IPS-15b (cell line): Measurements from ENCODE around the gene TMEM163.

Source experiments
- H3K27me3 ChIP-seq: one replicate; pipeline ENCODE4 v1.6.1; 2013; ENCODE audit warnings: low read length; ENCODE audit not compliant: control insufficient read depth, insufficient read depth
- H3K36me3 ChIP-seq: one replicate; pipeline ENCODE4 v1.6.1; 2013; ENCODE audit warnings: low read length; ENCODE audit not compliant: control insufficient read depth, insufficient read depth
- H3K4me1 ChIP-seq: one replicate; pipeline ENCODE4 v1.6.1; 2013; ENCODE audit warnings: mild to moderate bottlenecking, low read length; ENCODE audit not compliant: control insufficient read depth, insufficient read depth
- H3K4me3 ChIP-seq: one replicate; pipeline ENCODE4 v1.5.1; 2013; ENCODE audit warnings: low read depth, low read length
- H3K9ac ChIP-seq: one replicate; pipeline ENCODE4 v1.6.1; 2013; ENCODE audit warnings: low read depth, mild to moderate bottlenecking, low read length
- H3K9me3 ChIP-seq: one replicate; pipeline ENCODE4 v1.6.1; 2013; ENCODE audit warnings: mild to moderate bottlenecking, low read length; ENCODE audit not compliant: control insufficient read depth, insufficient read depth

TMEM163 gene

GRCh38 chr2:134441153-134441863 lies 277.5 kb downstream of the TMEM163 start:
- no peaks in the 10 kb centered on the region for H3K4me1 ChIP-seq
- no peaks in the 10 kb centered on the region for H3K27me3 ChIP-seq
- H3K9ac ChIP-seq, result no peak overlapping the region
- H3K36me3 ChIP-seq, result peaks cover 3% of the 10 kb centered on the region
- no peak overlapping the region for H3K4me3 ChIP-seq
- H3K9me3 ChIP-seq, result no peaks in the 10 kb centered on the region

- H3K4me3 ChIP-seq, result no peak overlapping the region
- H3K27me3 ChIP-seq, result no peaks in the 10 kb centered on the region
- no peak overlapping the region for H3K9ac ChIP-seq
- peaks cover 3% of the 10 kb centered on the region for H3K36me3 ChIP-seq
- H3K9me3 ChIP-seq, result no peaks in the 10 kb centered on the region
- H3K4me1 ChIP-seq, result no peaks in the 10 kb centered on the region
Observed at GRCh38 chr2:134440336-134440909, 278.4 kb downstream of the TMEM163 start.

- Histone ChIP-seq H3K4me1 (no peaks in the 10 kb centered on the region), H3K27me3 (no peaks in the 10 kb centered on the region), H3K9me3 (no peaks in the 10 kb centered on the region), H3K4me3 (no peak overlapping the region), H3K36me3 (peaks cover 3% of the 10 kb centered on the region), H3K9ac (no peak overlapping the region)
Observed at GRCh38 chr2:134438371-134438770, 280.4 kb downstream of the TMEM163 start.

GRCh38 chr2:134436706-134437105 lies 282.1 kb downstream of the TMEM163 start:
- Histone ChIP-seq H3K4me1 (peaks cover 4% of the 10 kb centered on the region), H3K36me3 (peaks cover 3% of the 10 kb centered on the region), H3K9ac (no peak overlapping the region), H3K9me3 (no peaks in the 10 kb centered on the region), H3K4me3 (no peak overlapping the region), H3K27me3 (peaks cover 11% of the 10 kb centered on the region)

GRCh38 chr2:134435936-134436335 lies 282.9 kb downstream of the TMEM163 start:
- H3K36me3 ChIP-seq, result no peaks in the 10 kb centered on the region

GRCh38 chr2:134435505-134435904 lies 283.3 kb downstream of the TMEM163 start:
- Histone ChIP-seq H3K36me3 (no peaks in the 10 kb centered on the region), H3K4me3 (no peak overlapping the region), H3K4me1 (peaks cover 4% of the 10 kb centered on the region), H3K27me3 (peaks cover 16% of the 10 kb centered on the region), H3K9me3 (no peaks in the 10 kb centered on the region), H3K9ac (no peak overlapping the region)

More at GRCh38 chr2:134435936-134436335, 282.9 kb downstream of the TMEM163 start:
- peaks cover 12% of the 10 kb centered on the region for H3K27me3 ChIP-seq
- no peaks in the 10 kb centered on the region for H3K9me3 ChIP-seq
- H3K9ac ChIP-seq, result no peak overlapping the region
- H3K4me1 ChIP-seq, result peaks cover 4% of the 10 kb centered on the region
- no peak overlapping the region for H3K4me3 ChIP-seq

GRCh38 chr2:134433979-134434378 lies 284.8 kb downstream of the TMEM163 start:
- Histone ChIP-seq H3K9ac (no peak overlapping the region), H3K4me3 (no peak overlapping the region), H3K36me3 (no peaks in the 10 kb centered on the region), H3K27me3 (peaks cover 25% of the 10 kb centered on the region), H3K9me3 (no peaks in the 10 kb centered on the region), H3K4me1 (peaks cover 4% of the 10 kb centered on the region)

GRCh38 chr2:134433469-134433868 lies 285.3 kb downstream of the TMEM163 start:
- H3K27me3 ChIP-seq, result peaks cover 25% of the 10 kb centered on the region
- no peak overlapping the region for H3K4me3 ChIP-seq
- no peaks in the 10 kb centered on the region for H3K9me3 ChIP-seq
- no peaks in the 10 kb centered on the region for H3K36me3 ChIP-seq
- peaks cover 4% of the 10 kb centered on the region for H3K4me1 ChIP-seq
- H3K9ac ChIP-seq, result no peak overlapping the region

- Histone ChIP-seq H3K4me3 (no peak overlapping the region), H3K9ac (no peak overlapping the region), H3K9me3 (no peaks in the 10 kb centered on the region), H3K27me3 (peaks cover 25% of the 10 kb centered on the region), H3K36me3 (no peaks in the 10 kb centered on the region), H3K4me1 (peaks cover 4% of the 10 kb centered on the region)
Observed at GRCh38 chr2:134432435-134432883, 286.3 kb downstream of the TMEM163 start.

- Histone ChIP-seq H3K27me3 (peaks cover 25% of the 10 kb centered on the region), H3K4me1 (peaks cover 4% of the 10 kb centered on the region), H3K9ac (no peak overlapping the region), H3K36me3 (no peaks in the 10 kb centered on the region), H3K9me3 (no peaks in the 10 kb centered on the region), H3K4me3 (no peak overlapping the region)
Observed at GRCh38 chr2:134431838-134432434, 286.9 kb downstream of the TMEM163 start.

- Histone ChIP-seq H3K9ac (no peak overlapping the region), H3K4me1 (peaks cover 4% of the 10 kb centered on the region), H3K36me3 (no peaks in the 10 kb centered on the region), H3K27me3 (peaks cover 25% of the 10 kb centered on the region), H3K4me3 (no peak overlapping the region), H3K9me3 (no peaks in the 10 kb centered on the region)
Observed at GRCh38 chr2:134429886-134430285, 288.9 kb downstream of the TMEM163 start.

GRCh38 chr2:134426721-134427120 lies 292.1 kb downstream of the TMEM163 start:
- H3K9ac ChIP-seq, result no peak overlapping the region
- peaks cover 4% of the 10 kb centered on the region for H3K36me3 ChIP-seq
- no peaks in the 10 kb centered on the region for H3K9me3 ChIP-seq
- H3K4me3 ChIP-seq, result no peak overlapping the region
- H3K4me1 ChIP-seq, result no peaks in the 10 kb centered on the region
- peaks cover 14% of the 10 kb centered on the region for H3K27me3 ChIP-seq
